OCI-LY3 (cell line): ENCODE results near the gene NSG1.
"Not testable (repeated sequence)": the region's sequence is repeated elsewhere in the genome, so short reads cannot be mapped to it uniquely, and the experiment has no call there.

Source experiments
- H2AFZ ChIP-seq: fragments of 200-600, 300-600 bp; shearing (Covaris generic); 2 replicates; pipeline ENCODE4 v1.6.0; 2014; ENCODE audit warnings: antibody characterized with exemption, low read depth, low read length
- H3K27ac ChIP-seq: fragments of 200-600, 300-600 bp; sonication (generic); 2 replicates; pipeline ENCODE4 v1.5.1; 2014; ENCODE audit warnings: mild to moderate bottlenecking, low read length, moderate library complexity, mixed read lengths
- H3K27me3 ChIP-seq: fragments of 200-600, 300-600 bp; sonication (generic); 2 replicates; pipeline ENCODE4 v1.6.1; 2014; ENCODE audit warnings: low read depth, low read length, mixed read lengths
- H3K36me3 ChIP-seq: fragments of 200-600, 300-600 bp; sonication (generic); replicated peaks from 2 replicates; pipeline ENCODE3; 2014; ENCODE audit warnings: low read depth, low read length, mixed read lengths
- H3K4me1 ChIP-seq: fragments of 300-600, 200-600 bp; sonication (generic); 2 replicates; pipeline ENCODE4 v1.6.1; 2014; ENCODE audit warnings: low read length, mixed read lengths
- H3K4me2 ChIP-seq: fragments of 200-600, 300-600 bp; sonication (generic); 2 replicates; pipeline ENCODE4 v1.6.1; 2014; ENCODE audit warnings: low read length, mixed read lengths
- H3K4me3 ChIP-seq: fragments of 300-600, 200-600 bp; sonication (generic); 2 replicates; pipeline ENCODE4 v1.5.1; 2014; ENCODE audit warnings: antibody characterized with exemption, mild to moderate bottlenecking, low read length, moderate library complexity
- H3K79me2 ChIP-seq: fragments of 300-600, 200-600 bp; shearing (Covaris generic); 2 replicates; pipeline ENCODE4 v1.6.1; 2014; ENCODE audit warnings: mild to moderate bottlenecking, low read length, mixed read lengths
- H3K9ac ChIP-seq: fragments of 300-600, 200-600 bp; shearing (Covaris generic); 2 replicates; pipeline ENCODE4 v1.6.0; 2014; ENCODE audit warnings: mild to moderate bottlenecking, low read length, moderate library complexity
- H3K9me3 ChIP-seq: fragments of 200-600, 300-600 bp; shearing (Covaris generic); 2 replicates; pipeline ENCODE4 v1.6.1; 2014; ENCODE audit warnings: low read length, mixed read lengths; ENCODE audit not compliant: insufficient read depth
- H4K20me1 ChIP-seq: fragments of 200-600, 300-600 bp; sonication (generic); 2 replicates; pipeline ENCODE4 v1.6.1; 2016; ENCODE audit warnings: low read length, mixed read lengths; ENCODE audit not compliant: insufficient read depth
- EZH2phosphoT487 ChIP-seq: fragments of 200-600 bp; shearing (Covaris generic); IDR thresholded peaks from 2 replicates; pipeline ENCODE4 v1.6.1; 2018; ENCODE audit warnings: antibody characterized with exemption, mixed run types, low read depth
- TF ChIP-seq, protein P1 (sequence below): fragments of 200-600, 300-600 bp; sonication (generic); IDR thresholded peaks from 2 replicates; pipeline ENCODE4 v1.5.1; 2014; ENCODE audit warnings: antibody characterized with exemption, low read length, low read depth

Gene NSG1

DNA sequence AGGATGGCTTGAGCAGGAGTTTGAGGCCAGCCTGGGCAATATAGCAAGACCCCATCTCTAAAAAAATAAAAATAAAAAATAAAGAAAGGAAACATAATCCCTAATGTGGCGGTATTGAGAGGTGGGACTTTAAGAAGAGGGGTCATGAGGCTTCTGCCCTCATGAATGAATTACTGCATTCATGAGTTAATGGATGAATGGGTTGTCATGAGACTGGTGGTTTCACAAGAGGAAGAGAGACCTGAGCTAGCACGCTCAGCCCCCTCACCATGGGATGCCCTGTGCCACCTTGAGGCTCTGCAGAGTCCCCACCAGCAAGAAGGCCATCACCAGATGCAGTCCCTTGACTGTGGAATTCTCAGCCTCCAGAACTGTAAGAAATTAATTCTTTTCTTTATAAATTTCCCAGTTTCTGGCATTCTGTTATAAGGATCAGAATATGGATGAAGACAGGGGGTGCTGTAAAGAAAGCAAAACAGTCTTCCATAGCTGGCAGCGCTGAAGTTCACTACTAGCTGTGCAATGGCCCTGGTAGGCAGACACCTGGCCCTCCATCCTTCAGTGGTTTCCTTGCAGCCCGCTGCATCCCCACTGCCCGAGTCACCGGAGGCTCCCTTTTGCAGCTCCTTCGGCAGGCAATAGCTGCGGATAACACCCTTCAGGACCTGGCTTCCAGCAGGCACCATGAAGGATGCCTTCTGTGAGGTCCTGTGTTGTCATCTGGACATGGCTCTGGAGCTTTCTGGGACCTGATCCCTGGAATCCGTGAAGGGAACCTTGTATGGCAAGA lies 44.8 kb upstream of the NSG1 start:
- H3K9ac ChIP-seq: peak overlapping the region; percentile 97
- H3K9me3 ChIP-seq: no peaks in the 10 kb centered on the region
- TF ChIP-seq, protein P1, sequence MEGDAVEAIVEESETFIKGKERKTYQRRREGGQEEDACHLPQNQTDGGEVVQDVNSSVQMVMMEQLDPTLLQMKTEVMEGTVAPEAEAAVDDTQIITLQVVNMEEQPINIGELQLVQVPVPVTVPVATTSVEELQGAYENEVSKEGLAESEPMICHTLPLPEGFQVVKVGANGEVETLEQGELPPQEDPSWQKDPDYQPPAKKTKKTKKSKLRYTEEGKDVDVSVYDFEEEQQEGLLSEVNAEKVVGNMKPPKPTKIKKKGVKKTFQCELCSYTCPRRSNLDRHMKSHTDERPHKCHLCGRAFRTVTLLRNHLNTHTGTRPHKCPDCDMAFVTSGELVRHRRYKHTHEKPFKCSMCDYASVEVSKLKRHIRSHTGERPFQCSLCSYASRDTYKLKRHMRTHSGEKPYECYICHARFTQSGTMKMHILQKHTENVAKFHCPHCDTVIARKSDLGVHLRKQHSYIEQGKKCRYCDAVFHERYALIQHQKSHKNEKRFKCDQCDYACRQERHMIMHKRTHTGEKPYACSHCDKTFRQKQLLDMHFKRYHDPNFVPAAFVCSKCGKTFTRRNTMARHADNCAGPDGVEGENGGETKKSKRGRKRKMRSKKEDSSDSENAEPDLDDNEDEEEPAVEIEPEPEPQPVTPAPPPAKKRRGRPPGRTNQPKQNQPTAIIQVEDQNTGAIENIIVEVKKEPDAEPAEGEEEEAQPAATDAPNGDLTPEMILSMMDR: no peak
- TF ChIP-seq EZH2phosphoT487: no peak
- H3K4me1 ChIP-seq: peaks cover 59% of the 10 kb centered on the region
- H3K4me2 ChIP-seq: peak overlapping the region; percentile 99
- H2AFZ ChIP-seq: no peak overlapping the region
- H3K27ac ChIP-seq: peak overlapping the region; percentile 96
- H4K20me1 ChIP-seq: no peaks in the 10 kb centered on the region; the same call in 1 of the 2 replicates
- no peaks in the 10 kb centered on the region for H3K27me3 ChIP-seq
- H3K79me2 ChIP-seq: peaks cover 42% of the 10 kb centered on the region
- H3K4me3 ChIP-seq: peak overlapping the region; percentile 90
- H3K36me3 ChIP-seq: peaks cover 18% of the 10 kb centered on the region

DNA sequence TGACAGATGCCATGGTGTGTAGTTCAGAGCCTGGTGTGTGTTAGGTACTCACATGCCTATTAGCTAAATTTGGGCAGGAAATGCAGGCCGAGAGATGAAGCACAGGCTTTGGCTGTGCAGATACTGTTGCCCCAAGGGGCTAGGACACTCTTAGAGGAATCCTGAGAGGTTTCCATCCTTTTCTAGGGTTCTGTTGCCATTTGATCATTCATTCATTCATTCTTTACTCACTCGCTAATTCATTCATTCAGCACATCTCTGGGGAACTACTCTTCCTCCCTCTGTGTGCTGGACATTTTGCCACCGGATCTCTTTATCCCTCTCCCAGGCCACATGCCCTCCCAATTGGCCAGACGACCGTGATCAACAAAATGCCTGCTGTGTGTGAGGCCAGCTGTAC lies 43.9 kb upstream of the NSG1 start:
- peak overlapping the region; percentile 90 for H3K4me3 ChIP-seq
- peak overlapping the region; percentile 97 for H3K9ac ChIP-seq
- TF ChIP-seq, protein P1: no peak
- TF ChIP-seq EZH2phosphoT487: no peak
- H3K4me2 ChIP-seq: peak overlapping the region; percentile 99
- H3K9me3 ChIP-seq: no peaks in the 10 kb centered on the region
- H3K4me1 ChIP-seq: peaks cover 65% of the 10 kb centered on the region
- H3K27ac ChIP-seq: peak overlapping the region; percentile 96
- H3K27me3 ChIP-seq: no peaks in the 10 kb centered on the region
- H3K79me2 ChIP-seq: peaks cover 42% of the 10 kb centered on the region
- no peak overlapping the region for H2AFZ ChIP-seq
- peaks cover 3% of the 10 kb centered on the region; the same call in 1 of the 2 replicates for H4K20me1 ChIP-seq
- peaks cover 26% of the 10 kb centered on the region for H3K36me3 ChIP-seq

GRCh38 chr4:4344915-4345527 lies 41.9 kb upstream of the NSG1 start:
- Histone ChIP-seq H3K79me2 (peaks cover 49% of the 10 kb centered on the region), H3K27ac (peak overlapping the region; percentile 96), H3K27me3 (no peaks in the 10 kb centered on the region), H4K20me1 (peaks cover 13% of the 10 kb centered on the region; the same call in 1 of the 2 replicates), H3K9ac (peak overlapping the region; percentile 97), H3K4me2 (peak overlapping the region; percentile 99), H3K9me3 (no peaks in the 10 kb centered on the region), H2AFZ (no peak overlapping the region), H3K36me3 (peaks cover 42% of the 10 kb centered on the region), H3K4me1 (peaks cover 65% of the 10 kb centered on the region), H3K4me3 (peak overlapping the region; percentile 90)
- TF ChIP-seq, protein P1: no peak
- no peak for TF ChIP-seq EZH2phosphoT487

- Histone ChIP-seq H4K20me1 (peaks cover 15% of the 10 kb centered on the region; the same call in 1 of the 2 replicates), H3K4me3 (no peak overlapping the region), H3K9me3 (no peaks in the 10 kb centered on the region), H3K27ac (no peak overlapping the region), H3K36me3 (peaks cover 49% of the 10 kb centered on the region), H2AFZ (no peak overlapping the region), H3K9ac (no peak overlapping the region), H3K4me1 (peaks cover 49% of the 10 kb centered on the region), H3K27me3 (no peaks in the 10 kb centered on the region), H3K79me2 (peaks cover 42% of the 10 kb centered on the region), H3K4me2 (no peak overlapping the region)
- TF ChIP-seq, protein P1: no peak
- no peak for TF ChIP-seq EZH2phosphoT487
Observed at GRCh38 chr4:4347585-4347984, 39.3 kb upstream of the NSG1 start.

- not testable (repeated sequence) for H3K4me3 ChIP-seq, H3K4me2 ChIP-seq, H2AFZ ChIP-seq, H3K9me3 ChIP-seq, H3K27ac ChIP-seq, H3K27me3 ChIP-seq, H3K9ac ChIP-seq
- peaks cover 21% of the 10 kb centered on the region; the same call in 1 of the 2 replicates for H4K20me1 ChIP-seq
- peaks cover 32% of the 10 kb centered on the region for H3K79me2 ChIP-seq
- peaks cover 57% of the 10 kb centered on the region for H3K36me3 ChIP-seq
- peaks cover 39% of the 10 kb centered on the region for H3K4me1 ChIP-seq
Observed at GRCh38 chr4:4348585-4348984, 38.3 kb upstream of the NSG1 start.
